Hematopoietic multipotent progenitor cell treated with erythropoietin and hydrocortisone succinate and interleukin-3 and kit ligand, for 4 days (in vitro differentiated cells): Measurements from ENCODE around the gene APOO.

Experiments used
- DNase-seq: peaks from one replicate; pipeline ENCODE4 v3.0.0-alpha.2; 2015

APOO gene

DNA sequence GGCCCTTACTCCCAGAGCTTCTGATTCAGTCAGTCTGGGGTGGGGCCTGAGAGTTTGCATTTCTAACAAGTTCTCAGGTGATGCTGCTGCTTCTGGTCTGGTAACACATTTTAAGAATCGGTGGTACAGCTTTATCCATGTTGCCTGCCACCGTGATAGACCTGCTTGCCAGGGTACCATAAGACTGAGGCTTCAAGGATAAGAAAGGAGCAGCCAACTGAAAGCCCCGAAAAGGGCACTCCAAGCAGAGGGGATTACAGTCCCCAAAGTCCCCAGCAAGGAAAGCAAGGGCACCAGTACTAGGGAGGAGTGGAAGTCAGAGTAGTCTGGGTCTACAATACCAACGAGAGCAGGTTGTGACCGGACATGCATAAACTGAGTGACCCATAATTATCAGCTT is 49.8 kb downstream of the APOO start:
- no peak for DNase-seq

DNA sequence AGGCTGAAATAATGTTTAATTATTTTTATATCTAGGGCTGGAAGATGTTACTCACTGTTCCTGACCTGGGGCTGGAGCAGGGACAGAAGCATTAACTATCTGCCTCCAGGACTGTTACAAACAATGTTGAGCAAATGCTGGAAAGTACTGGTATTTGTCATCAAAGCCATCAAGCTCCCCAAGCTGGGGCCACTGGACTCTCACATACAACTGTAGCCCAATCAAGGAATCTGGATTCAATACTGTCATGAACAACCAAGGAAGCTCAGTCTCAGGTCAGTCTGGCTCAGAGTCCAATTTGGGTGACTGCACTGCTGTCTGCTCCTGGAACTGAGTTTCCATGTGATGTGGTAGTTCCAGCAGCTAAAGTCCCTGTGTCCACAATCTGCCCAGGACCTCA is 50.4 kb downstream of the APOO start:
- no peak for DNase-seq

DNA sequence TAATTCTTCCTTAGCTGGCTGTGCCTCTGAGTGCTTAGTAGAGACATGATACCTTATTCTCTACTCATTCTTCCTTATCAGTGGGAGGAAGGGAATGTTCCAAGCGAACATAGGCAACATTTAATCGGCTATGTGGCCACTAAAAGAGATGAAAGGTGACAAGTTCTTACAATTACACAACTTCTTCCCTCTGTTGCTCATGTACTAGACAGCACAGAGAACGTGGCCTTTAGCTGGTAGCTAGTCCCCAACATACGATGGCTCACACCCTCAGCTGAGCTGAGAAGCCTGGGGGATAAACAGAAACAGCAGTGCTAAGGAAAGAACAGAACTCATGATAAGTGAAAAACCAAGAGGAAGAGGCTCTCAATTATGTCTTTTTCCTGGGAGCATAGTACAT is 52.2 kb downstream of the APOO start:
- DNase-seq = no peak

DNA sequence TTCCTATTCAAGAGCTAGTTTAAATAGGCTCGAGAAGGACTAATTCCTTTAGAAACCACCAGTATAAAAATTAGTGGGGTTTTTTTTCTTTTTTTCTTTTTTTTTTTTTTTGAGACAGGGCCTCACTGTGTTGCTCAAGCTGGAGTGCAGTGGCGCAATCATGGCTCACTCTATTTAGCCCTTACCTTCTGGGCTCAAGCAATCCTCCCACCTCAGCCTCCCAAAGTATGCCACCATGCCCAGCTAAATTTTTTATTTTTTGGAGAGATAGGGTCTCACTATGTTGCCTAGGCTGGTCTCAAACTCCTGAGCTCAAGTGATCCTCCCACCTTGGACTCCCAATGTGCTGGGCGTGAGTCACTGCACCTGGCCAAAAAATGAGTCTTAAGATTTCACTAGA is 52.8 kb downstream of the APOO start:
- peak; percentile 35 for DNase-seq

DNA sequence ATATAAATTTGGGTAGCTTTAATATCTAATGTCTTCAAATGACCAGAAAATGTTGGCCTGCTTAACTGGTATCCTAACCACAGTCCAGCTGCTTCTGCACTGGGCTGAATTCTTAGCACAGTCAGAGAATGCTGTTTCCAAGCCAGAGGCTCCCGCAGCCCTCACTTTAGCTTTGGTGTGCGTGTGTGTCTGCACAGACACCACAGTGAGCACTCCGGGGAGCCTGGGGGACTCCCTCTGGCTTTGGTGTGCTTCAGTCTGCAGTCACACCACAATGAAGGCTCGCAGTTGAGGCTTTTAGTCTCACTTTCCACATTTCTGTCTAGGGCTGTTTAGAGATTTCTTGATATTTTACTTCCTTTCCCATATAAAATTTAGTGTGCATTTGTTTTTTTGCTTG is 53.6 kb downstream of the APOO start:
- no peak for DNase-seq

DNA sequence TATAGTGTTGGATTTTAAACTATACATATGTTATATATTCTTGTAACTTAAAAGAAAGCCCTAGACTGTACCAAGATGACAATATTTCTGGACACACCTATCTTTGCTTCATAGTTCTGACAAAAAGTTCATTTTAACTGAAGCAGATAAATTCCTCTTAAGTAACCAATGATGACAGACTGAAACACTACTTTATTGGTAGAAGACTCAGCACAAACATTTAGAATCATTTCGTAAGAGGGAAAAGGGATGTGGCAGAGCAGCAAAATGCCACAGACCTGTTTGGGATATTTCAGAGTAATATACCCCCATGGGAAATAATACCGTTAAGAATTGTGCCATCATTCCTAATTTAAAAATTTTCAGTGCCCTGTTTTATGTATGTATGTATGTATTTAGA is 56.2 kb downstream of the APOO start:
- no peak for DNase-seq

DNA sequence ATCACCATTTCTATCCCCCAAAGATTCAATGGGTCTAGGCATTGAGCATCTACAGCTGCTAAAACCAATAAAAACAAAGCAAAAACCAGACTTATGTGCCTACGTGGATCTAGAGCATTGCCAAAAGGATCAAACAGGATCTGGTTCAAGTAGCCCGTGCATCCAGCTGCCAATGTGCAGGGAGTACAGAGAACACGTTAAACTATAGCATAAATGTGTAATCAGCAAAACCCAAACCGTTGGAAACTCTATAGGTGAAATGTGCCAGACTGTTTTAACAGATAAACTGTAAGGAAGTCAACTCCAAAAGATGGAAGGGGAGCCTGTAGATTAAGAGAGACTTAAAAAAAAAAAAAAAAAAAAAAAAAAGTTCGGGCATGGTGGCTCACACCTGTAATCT is 58.5 kb downstream of the APOO start:
- no peak for DNase-seq

DNA sequence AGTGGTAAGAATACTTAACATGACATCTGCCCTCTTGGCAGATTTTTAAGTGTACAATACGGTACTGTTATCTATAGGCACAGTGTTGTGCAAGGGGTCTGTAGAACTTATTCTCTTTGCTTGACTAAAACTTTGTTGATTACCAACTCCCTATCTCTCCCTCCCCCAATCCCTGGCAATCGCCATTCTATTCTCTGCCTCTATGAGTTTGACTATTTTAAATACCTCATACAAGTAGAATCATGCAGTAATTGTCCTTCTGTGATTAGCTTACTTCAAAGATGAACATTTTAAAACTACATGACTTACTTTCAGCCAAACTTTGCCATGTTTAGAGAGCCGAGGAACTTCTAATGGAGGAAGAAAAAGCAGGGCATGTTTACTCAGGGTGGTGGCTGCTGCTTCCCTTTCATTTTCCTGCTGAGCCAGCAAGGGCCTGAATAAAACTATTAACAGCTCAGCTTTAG is 62.4 kb downstream of the APOO start:
- peak; percentile 68 for DNase-seq

DNA sequence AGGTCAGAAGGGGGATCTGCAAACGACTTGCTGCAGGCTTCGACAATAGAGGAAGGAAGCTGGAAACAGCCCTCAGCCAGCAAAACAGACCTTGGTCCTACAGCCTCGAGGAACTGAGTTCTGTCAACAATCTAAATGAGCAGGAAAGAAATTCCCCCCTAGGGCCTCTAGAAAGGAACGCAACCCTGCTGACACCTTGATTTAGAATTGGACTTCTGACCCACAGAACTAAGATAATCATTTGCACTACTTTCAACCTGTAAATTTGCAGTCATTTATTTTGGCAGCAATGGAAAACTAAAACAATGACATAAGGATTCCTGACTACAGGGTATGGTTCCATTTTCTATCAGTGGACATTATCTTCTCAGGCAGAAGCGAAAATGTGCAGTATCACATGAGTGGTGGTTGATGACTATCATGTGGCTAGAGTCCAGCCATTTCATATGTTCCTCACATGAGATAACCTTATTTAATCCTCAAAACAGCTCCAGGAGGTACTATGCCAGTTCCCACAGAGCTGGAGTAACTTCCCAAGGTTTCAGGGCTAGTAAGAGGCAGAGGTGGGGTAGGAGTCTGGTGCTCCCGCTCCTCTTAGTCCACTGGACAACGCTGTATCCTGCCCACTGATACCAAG is 63.1 kb downstream of the APOO start:
- DNase-seq = peak; percentile 73

DNA sequence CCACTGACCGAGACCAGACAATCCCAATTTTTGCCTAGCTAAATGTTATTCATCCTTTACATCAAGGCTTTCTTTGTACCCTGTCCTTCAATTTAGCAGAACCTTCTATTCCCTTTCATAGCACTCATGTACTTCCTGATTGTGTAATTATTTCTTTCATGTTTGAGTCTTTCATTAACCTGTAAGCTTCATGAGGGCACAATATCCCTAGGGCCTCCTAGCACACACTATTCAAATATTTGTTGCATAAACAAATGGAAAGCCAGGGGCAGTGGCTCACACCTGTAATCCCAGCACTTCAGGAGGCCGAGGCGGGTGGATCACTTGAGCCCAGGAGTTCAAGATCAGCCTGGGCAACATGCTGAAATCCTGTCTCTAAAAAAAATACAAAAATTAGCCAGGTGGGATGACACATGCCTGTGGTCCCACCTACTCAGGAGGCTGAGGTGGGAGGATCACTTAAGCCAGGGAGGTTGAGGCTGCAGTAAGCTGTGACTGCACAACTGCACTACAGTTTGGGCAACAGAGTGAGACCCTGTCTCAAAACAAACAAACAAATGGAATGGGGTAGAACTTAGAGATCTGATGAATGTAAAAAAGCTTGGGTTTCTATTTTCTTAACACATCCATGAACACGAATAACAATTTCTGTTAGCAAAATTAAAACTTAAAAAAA is 65.8 kb downstream of the APOO start:
- no peak for DNase-seq

DNA sequence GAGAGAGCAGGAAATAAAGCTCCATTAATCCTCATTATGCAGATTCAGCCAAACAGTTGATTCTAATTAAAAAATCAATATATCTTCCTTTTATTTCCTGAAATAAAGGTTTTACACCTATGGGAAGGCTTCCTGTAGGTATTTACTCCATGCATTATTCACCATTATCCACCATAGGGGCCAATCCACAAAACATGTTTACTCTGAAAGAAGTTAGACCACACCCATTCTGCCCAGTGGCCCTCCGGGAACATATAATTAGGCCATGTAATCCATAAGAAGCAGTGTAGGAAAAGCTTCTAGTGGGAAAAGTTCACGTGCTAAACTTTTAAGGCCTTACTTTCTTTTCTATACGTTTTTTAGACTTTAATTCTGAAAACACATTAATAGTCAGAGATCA is 67.1 kb downstream of the APOO start:
- no peak for DNase-seq

DNA sequence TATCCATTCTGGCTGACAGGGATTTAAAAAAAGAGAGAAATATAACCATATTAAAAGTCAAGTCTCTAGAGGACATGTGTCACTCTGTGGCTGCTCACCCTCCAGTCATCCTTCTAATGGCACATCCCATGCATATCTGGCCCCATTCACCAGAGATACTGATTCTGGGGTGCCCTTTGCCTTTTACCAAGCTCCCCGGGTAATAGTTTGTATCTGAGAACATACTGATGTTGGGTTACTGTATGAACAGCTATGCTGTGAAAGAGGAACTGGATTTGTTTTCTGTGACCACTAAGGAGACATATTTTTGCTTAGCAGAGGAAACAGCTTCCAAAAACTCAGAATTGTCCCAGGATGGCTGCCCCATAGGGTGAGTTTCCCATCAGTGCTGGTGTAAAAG is 68.8 kb downstream of the APOO start:
- peak; percentile 25 for DNase-seq

DNA sequence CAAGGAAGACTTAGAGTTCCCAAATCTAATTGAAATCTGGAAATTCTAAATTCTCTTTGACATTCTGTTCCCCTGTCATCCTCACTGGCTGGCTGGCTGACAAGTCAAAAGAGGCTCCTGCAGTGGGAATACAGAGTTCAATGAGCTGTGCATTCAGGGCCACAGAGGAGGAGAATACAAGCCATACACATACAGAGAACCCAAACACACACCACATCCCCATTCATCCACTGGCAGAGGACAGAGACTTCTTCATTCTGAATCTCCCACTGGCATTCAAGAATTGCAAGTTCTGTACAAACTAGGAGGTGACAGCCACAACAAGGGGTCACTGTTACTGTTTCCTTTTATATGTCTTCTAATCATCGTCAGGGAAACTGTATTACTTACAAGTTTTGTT is 75.0 kb downstream of the APOO start:
- DNase-seq = no peak

DNA sequence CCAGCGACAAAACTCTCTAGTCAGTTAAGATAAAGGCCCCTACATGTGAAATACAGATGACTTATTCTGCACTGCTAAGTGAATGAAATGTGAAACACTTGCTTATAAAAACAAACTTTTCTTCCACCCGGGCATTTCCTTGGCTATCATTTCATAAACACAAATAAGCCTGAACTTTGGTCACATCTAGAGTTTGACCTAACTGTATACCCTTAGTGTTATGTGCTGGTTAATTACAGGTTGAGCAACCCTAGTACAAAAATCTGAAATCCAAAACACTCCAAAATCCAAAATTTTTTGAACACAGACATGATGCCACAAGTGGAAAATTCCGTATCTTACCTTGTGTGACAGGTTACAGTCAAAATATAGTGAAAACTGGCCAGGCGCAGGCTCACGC is 78.9 kb downstream of the APOO start:
- DNase-seq = no peak

DNA sequence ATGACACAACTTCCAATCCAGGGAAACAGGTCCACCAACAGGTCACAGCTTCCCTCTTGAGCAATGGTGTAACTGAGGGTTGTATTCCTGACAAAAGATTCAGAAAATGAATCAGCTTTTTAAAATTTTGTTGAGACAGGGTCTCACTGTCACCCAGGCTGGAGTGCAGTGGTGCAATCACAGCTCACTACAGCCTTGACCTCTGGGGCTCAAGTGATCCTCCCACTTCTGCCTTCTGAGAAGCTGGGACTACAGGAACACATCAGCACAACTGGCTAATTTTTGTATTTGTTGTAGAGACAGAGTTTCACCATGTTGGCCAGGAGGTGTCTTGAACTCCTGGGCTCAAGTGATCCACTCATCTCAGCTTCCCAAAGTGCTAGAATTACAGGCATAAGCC is 81.1 kb downstream of the APOO start:
- DNase-seq = no peak

DNA sequence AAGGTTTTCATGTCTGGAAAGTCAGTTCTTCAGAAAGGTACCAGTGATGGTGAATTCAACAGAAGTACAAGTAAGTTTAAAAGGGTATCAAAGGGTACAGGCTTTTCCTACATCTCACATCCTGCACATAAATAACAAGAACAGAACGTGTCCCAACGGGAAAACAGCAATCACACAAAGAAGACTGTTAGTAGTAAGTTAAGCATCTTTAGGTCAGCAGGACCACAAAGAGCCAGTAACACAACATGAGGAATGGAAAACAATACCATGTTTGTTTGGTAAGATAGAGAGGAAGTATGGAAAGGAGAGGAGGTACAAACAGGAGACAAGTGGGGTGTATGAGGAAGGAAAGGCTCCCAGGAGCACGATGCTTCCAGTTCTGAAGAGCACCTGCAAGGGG is 81.5 kb downstream of the APOO start:
- no peak for DNase-seq

DNA sequence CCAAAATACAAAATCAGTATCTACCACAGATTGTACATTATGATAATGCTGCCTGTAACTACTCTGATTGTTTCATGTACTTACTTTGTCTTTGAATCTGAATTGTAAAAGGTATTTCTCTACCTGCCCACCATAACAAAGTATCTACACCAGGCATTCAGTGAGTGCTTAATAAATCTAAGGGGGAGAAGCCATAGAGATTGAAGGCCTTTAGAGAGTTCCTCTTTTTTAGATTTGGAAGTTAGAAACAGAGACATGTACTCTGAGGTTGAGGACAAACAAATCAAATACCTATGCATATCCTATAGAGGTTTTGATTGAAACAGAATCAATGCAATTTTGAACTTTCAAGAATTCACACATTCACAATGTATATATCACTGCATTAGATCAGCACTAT is 82.1 kb downstream of the APOO start:
- DNase-seq = no peak

DNA sequence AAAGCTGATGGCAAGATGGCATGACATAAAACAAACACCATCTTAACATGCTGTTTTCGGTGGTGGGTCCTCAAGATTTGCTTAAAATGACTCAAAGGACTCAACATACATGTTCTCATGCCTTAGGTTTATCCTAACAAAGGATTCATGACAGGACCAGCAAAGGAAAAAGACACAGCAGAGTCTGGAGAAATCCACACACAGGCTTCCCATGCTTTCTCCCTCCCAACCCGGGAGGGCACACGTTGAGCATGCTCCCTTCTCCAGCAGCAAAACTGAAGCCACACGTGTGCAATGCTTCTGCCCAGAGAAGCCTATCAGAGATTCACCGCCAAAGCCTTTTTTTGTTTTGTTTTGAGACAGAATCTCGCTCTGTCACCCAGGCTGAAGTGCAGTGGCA is 84.9 kb downstream of the APOO start:
- DNase-seq = no peak

DNA sequence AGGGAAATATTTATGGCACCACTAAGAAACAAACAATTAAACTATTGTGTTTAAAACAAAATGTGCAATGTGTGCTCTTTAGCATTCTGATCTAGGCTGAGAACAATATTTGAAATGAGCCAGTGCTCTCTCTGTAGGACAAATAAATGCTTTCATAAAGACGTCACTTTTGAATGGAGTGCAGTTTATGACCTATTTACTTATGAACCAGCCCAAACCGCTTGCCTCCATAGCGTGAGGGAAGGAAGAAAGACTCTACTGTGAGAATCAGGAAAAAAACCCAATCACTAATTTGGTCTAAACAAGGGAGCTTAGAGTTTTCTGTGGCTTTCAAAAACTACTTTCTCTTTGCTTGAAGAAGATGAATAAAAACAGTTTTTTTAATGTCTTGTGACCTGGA is 85.3 kb downstream of the APOO start:
- DNase-seq = no peak

DNA sequence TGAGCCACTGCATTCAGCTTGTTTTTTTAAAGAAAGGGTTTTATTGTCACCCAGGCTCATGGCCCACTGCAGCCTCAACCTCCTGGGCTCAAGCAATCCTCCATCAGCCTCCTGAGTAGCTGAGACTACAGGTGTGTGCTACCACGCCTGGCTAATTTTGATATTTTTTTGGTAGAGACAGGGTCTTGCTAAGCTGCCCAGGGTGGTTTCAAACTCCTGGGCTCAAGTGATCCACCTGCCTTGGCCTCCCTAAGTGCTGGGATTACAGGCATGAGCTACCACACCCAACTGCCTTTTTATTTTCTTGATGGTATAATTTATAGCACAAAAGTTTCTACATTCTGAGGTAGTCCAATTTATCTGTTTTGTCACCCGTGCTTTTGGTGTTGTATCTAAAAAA is 85.9 kb downstream of the APOO start:
- DNase-seq = no peak

DNA sequence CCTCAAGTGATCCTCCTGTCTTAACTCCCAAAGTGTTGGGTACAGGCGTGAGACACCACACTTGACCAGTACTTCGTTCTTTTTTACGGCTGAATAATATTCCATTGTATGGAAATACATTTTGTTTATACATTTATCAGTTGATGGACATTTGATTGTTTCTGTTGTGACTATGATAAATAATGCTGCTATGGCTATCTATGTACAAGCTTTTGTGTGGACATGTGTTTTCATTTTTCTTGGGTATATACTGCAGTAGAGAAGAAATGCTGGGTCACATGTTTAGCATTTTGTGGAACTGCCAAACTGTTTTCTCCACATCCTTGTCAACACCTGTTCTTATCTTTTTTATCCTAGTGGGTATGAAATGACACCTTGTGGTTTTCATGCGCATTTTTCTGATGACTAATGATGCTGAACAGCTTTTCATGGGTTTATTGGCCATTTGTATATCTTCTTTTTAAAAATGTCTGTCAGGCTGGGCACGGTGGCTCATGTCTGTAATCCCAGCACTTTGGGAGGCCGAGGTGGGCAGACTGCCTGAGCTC is 87.4 kb downstream of the APOO start:
- no peak for DNase-seq

DNA sequence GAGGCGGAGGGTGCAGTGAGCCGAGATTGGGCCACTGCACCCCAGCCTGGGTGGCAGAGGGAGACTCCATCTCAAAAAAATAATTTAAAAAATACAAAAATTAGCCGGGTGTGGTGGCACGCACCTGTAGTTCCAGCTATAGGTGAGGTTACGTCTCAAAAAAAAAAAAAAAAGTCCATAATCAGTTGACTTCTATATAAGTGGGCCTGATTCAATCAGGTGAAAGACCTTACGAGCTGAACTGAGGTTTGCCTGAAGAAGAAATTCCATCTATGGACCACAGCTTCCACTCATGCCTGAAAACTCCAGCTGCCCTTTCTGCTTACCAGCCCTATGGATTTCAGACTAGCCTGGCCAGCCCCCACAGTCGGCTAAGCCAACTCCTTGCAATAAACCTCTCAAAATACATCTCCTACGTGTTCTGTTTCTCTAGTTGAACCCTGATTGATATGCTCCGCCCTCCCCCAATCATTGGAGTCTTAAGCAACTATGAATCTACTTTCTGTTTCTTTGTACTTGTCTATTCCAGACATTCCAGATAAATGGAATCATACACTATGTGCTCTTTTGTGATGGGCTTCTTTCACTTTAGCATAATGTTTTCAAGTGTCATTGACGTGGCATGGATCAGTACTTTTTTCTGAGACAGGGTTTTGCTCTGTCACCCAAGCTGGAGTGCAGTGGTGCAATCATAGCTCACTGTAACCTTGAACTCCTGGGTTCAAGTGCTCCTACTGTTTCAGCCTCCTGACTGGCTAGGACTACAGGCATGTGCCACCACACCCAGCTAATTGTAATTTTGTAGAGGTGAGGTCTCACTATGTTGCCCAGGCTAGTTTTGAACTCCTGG is 88.1 kb downstream of the APOO start:
- DNase-seq = no peak

DNA sequence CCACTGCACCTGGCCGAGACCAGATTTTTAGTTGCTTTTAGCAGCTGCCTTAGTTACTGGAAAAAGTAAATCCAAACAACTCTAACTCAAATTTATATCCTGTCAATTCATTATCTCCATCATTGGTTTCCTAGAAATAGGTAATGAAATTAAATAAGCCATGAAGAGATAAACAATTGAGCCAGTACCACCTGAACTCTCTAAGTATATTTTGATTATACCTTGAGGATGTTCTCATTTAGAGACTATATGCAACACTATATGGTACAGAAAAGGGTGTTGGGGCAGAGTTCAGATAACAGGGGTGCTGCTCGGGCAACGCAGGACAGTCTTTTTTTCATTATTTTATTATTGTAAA is 89.8 kb downstream of the APOO start:
- DNase-seq = no peak

DNA sequence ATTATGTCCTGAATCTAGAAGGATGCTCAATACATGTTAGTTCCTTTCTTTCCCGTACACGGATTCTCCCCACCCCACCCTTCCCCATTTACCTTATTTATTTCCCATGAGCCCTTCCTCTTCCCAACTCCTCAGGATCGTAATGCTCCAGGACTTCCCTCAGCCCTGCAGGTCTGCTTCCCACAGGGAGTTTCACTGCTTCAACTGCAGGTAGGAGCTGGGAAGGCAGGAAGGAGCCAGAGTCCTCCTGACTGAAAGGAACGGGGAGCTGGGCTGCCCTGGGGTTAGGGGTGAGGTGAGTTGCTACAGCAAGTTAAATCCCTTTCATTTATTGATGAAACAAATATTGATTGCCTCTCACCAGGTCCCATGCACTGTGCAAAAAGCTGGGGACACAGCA is 91.6 kb downstream of the APOO start:
- DNase-seq = no peak
